ENCODE data around the gene MAGEB16.

Gene MAGEB16

GRCh38 chrX:35798042-35798441 is at the start of gene MAGEB16:
Gene MAGEB16 (plus strand): TSS chrX:35798342. CDS start chrX:35802197, 3,855 bp downstream.
- no peak for DNase-seq

GRCh38 chrX:35773958-35774564 is 24.1 kb upstream of the MAGEB16 start:
- DNase-seq: no peak

- DNase-seq: no peak
These were observed 13.1 kb upstream of the MAGEB16 start for GRCh38 chrX:35785075-35785474.

- DNase-seq: no peak
These were observed 11.9 kb upstream of the MAGEB16 start for GRCh38 chrX:35786271-35786670.

- DNase-seq: no peak
These were observed 10.3 kb upstream of the MAGEB16 start for GRCh38 chrX:35787867-35788266.

- no peak for DNase-seq
These were observed 2.3 kb downstream of the MAGEB16 start for GRCh38 chrX:35800474-35800873.

- no peak for DNase-seq
These were observed 11.6 kb downstream of the MAGEB16 start for GRCh38 chrX:35809781-35810180.

GRCh38 chrX:35819241-35819640 is 21.1 kb downstream of the MAGEB16 start:
- no peak for DNase-seq

GRCh38 chrX:35826503-35826902 is 28.4 kb downstream of the MAGEB16 start:
- DNase-seq: no peak

- DNase-seq: no peak
These were observed 31.4 kb downstream of the MAGEB16 start for GRCh38 chrX:35829501-35829900.

GRCh38 chrX:35841872-35842271 is 43.7 kb downstream of the MAGEB16 start:
- no peak for DNase-seq

GRCh38 chrX:35842674-35843073 is 44.5 kb downstream of the MAGEB16 start:
- peak in 1 of 14 donors; percentile 1 for DNase-seq

- no peak for DNase-seq
These were observed 49.6 kb downstream of the MAGEB16 start for GRCh38 chrX:35847736-35848135.

All from C1 segment of cervical spinal cord (tissue), 14 donors.